ENCODE data around the gene BGLAP.
"Not testable (repeated sequence)": the region's sequence is repeated elsewhere in the genome, so short reads cannot be mapped to it uniquely, and the experiment has no call there.

The BGLAP gene

DNA sequence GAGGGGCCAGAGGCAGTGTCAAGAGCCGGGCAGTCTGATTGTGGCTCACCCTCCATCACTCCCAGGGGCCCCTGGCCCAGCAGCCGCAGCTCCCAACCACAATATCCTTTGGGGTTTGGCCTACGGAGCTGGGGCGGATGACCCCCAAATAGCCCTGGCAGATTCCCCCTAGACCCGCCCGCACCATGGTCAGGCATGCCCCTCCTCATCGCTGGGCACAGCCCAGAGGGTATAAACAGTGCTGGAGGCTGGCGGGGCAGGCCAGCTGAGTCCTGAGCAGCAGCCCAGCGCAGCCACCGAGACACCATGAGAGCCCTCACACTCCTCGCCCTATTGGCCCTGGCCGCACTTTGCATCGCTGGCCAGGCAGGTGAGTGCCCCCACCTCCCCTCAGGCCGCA lies at the start of gene BGLAP:
Gene BGLAP, plus strand, starts transcription at position 259 of the 400 bp plus-strand sequence. Its CDS starts 48 bp downstream, at position 307.
- no peak for DNase-seq

DNA sequence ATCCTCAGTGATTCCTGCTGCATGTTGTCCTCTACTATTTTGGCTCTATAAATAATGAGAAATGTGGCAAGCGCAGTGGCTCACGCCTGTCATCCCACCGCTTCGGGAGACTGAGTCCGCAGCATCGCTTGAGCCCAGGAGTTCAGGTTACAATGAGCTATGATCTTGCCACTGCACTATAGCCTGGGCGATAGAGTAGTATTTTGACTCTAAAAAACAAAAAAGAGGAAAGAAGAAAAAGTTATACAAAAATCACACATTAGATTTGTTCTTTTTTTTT lies 48.8 kb upstream of the BGLAP start:
- DNase-seq = no peak

DNA sequence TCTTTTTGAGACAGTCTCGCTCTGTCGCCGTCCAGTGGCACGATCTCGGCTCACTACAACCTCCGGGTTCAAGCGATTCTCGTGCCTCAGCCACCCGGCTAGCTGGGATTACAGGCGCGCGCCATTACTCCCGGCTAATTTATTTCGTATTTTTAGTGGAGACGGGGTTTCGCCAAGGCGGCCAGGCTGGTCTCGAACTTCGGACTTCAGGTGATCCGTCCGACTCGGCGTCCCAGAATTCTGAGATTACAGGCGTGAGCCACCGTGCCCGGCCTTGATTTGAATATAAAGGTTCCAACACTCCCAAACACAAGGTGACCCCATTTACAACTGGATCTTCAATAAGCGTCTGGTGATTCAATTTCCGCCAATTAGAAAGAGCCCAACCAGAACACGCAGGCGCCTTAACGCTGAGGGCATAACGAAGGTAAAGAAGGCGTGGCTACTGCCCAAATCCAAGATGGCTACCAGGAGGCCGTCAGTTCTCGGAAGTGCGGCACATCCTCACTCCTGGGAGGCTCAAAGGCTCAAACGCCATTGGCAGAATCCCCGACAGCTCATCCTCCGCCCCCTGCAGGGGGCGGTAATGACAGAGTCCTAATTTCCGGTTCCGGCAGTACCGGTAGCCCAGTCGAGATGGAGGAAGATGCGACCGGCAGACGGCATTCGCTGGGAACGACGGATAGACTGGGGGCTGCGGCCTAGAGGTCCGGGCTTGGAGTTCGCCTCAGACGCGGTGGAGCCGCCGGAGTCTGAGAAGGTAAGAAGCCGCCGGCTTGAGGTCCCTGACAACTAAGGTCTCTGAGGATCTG lies 48.3 kb upstream of the BGLAP start, which contains the start of gene SLC25A44:
Gene SLC25A44, plus strand, starts transcription at position 617 of the 812 bp plus-strand sequence. CDS start 5,744 bp downstream, outside the sequence.
- DNase-seq = peak; percentile 97

- no peak for DNase-seq
Measured at GRCh38 chr1:156194300-156194652, 47.7 kb upstream of the BGLAP start.

GRCh38 chr1:156195853-156196252 lies 46.1 kb upstream of the BGLAP start:
- no peak for DNase-seq

DNA sequence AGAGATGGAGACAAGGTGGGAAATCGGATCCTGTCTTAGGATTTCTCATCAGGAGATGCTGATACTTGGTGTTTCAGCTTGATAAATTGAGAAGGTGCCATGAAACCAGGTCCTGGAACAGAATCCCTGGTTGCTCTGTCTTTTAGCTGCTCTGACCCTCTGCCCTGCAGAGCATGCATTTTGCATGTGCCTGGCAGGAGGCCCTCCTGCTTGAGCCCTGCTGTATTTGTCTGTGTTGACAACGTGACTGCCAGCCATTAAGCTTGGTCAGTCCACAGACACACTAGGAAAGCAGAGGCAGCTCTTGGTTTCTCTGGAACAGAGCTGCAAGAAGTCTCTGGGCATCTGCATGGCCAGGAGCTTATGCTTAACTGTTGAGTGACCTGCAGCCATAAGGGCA lies 45.5 kb upstream of the BGLAP start:
- no peak for DNase-seq

DNA sequence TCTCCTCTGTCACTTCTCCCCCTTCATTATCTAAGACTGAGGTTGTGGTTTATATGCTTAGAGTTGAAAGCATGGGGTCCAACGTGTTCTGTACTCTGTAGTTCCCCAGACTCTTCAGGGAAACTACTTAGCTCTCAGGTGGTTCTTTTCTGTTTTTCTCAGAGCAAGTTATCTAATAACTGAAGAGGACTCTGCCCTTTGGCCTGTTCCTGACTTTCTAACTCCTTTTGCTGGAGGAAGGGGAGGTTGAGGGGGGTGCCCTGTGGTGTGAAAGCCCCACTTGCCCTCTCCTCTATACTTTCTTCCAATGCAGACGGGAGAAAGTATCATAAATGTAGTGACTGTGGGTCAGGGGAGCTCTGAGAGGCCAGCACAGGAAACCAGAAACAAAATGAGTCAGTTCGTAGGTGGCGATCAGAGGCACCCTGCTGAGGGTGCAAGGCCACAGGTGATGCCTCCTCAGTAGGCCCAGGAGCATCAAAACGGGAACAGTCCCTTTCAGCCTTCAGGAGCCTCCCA lies 43.1 kb upstream of the BGLAP start:
- DNase-seq = no peak

GRCh38 chr1:156200044-156200443 lies 41.9 kb upstream of the BGLAP start:
- DNase-seq = no peak

DNA sequence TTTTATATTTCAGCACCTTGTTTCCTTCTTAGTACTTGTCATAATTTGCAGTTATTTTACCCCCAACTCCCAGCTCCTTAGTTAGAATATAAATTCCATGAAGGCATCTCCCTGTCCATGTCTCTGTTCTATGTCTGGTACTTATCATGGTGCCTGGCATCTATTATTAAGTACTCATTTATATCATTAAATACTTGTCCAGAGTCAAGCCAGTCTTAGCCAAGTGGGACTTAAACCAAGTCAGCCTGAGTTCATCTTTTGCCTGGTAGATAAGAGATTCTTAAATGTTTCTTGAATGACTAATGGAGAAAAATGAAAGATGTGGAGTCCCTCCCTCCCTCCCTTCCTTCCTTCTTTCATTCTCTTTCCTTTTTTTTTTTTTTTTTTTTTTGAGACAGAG lies 38.7 kb upstream of the BGLAP start:
- DNase-seq = no peak

- DNase-seq = no peak
Measured at GRCh38 chr1:156204686-156205085, 37.3 kb upstream of the BGLAP start.

- DNase-seq = no peak
Measured at GRCh38 chr1:156211243-156211642, 30.7 kb upstream of the BGLAP start.

GRCh38 chr1:156212130-156212529 lies 29.9 kb upstream of the BGLAP start:
- no peak for DNase-seq

DNA sequence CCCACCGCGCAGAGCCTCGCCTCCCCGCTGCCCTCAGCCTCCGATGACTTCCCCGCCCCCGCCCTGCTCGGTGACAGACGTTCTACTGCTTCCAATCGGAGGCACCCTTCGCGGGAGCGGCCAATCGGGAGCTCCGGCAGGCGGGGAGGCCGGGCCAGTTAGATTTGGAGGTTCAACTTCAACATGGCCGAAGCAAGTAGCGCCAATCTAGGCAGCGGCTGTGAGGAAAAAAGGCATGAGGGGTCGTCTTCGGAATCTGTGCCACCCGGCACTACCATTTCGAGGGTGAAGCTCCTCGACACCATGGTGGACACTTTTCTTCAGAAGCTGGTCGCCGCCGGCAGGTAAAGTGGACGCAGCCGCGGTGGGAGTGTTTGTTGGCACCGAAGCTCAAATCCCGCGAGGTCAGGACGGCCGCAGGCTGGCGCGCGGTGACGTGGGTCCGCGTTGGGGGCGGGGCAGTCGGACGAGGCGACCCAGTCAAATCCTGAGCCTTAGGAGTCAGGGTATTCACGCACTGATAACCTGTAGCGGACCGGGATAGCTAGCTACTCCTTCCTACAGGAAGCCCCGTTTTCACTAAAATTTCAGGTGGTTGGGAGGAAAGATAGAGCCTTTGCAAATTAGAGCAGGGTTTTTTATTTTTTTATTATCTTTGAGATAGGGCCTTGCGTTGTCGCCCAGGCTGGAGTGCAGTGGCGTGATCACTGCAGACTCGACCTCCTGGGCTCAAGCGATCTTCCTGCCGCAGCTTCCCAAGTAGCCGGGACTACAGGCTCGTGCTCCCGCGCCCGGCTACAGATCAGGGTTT lies 28.9 kb upstream of the BGLAP start, which contains the start of gene PMF1:
Gene PMF1, plus strand, starts transcription at position 175 of the 811 bp plus-strand sequence. Its CDS starts 9 bp downstream, at position 184.
- DNase-seq = peak; percentile 98

DNA sequence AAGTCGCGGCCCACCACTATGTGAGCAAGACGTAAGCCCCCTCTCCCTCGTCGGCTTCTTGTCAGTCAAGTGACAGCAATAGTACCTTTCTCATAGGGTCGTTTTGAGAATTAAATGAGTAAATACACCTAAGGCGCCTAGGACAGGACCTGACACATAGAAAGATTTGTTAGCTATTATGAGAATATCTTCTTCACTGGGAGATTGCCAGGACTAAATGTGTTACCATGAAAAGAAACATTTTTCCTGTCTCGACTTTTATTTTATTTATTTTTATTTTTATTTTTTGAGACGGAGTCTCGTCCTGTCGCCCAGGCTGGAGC lies 28.4 kb upstream of the BGLAP start:
- no peak for DNase-seq

DNA sequence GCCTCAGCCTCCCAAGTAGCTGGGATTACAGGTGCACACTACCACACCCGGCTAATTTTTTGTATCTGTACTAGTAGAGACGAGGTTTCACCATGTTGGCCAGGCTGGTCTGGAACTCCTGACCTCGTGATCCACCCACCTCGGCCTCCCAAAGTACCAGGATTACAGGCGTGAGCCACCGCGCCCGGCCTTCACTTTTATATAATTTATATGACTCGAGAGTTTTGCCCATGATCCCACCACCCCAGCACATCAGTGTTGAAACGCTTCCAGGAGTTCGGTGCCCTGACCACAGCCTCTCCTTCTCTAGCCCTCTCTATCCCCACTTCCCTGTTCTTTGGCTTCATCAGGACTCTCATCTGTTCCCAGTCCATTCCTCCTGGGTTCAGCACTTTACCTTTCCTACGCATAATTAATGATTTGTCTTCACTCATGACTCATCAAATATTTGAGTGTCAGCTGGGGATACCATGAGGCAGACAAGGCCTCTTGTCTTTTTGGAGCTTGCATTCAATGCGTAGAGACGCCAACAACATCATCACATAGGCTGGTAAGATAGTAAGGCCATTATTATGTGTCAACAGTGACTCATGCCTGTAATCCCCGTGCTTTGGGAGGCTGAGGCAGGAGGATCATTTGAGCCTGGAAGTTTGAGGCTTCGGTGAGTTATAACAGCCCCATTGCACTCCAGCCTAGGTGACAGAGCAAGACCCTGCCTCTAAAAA lies 27.8 kb upstream of the BGLAP start:
- no peak for DNase-seq

GRCh38 chr1:156216361-156217086 lies 25.5 kb upstream of the BGLAP start:
- not testable (repeated sequence) for DNase-seq

- no peak for DNase-seq
Measured at GRCh38 chr1:156217871-156218270, 24.1 kb upstream of the BGLAP start.

DNA sequence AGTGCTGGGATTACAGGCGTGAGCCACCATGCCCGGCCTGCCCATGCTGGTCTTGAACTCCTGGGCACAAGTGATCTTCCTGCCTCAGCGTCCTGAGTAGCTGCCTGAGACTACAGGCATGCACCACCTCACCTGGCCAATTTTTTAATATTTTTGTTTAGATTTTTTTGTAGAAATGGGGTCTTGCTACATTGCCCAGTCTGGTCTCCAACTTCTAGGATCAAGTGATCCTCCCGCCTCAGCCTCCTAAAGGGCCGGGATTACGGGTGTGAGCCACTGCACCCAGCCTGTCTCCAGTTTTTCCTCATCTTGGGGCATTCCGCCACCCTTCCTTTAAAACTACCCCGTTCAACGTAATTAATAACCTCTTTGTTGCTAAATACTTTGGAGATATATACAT lies 21.8 kb upstream of the BGLAP start:
- DNase-seq = no peak

DNA sequence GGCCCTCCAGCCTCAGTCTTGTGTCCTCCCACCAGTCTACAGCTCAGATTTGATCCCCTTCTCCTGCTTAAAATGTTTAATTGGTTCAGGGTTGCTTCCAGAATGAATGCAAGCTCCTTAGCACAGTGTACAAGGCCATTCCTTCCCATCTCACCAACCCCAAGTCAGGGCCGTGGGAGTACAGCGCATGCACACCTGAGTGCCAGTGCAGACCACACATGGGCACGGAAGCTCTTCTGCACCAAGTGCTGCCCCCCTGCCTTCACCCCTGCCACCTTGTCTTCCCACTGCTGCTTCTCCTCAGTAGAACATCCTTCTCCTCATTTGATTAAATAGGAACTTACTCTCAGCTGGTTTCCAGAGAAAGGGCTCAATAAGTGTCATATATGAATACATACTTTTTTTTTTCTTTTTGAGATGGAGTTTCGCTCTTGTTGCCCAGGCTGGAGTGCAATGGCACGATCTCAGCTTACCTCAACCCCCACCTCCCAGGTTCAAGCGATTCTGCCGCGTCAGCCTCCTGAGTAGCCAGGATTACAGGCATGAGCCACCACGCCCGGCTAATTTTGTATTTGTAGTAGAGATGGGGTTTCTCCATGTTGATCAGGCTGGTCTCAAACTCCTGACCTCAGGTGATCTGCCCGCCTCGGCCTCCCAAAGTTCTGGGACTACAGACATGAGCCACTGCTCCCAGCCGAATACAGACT lies 19.8 kb upstream of the BGLAP start:
- no peak for DNase-seq

DNA sequence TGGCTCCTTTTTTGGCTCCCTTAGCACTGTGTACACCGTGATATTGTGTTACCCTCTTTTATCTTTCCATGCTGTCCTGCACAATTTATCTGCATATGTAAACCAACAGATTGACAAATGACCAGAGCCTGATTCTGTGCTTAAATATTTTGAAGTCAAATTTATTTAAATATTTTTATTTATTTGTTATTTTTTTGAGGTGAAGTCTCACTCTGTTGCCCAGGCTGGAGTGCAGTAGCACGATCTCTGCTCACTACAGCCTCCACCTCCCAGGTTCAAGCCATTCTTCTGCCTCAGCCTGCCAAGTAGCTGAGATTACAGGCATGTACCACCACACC lies 16.3 kb upstream of the BGLAP start:
- DNase-seq = no peak

DNA sequence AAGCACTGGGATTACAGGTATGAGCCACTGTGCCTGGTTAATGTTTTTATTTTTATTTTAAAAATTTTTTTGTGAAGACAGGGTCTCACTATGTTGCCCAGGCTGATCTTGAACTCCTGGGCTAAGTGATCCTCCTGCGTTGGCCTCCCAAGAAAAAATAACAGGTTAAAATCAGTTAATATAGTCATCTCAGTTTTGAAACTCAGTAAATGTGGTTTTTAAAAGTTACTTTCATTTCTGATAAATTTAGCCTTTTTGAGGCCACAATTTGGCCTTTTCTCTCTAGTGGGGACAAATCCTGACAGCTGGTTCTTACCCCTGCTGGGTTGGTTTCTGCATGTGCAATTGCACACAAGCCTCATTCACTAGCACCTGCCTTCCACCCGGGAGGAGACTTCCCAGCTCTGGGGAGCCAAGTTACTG lies 15.9 kb upstream of the BGLAP start:
- no peak for DNase-seq

- DNase-seq = no peak
Measured at GRCh38 chr1:156226782-156227181, 15.2 kb upstream of the BGLAP start.
